GM19240 (cell line): ENCODE data around the gene PRXL2C.
A peak's percentile ranks its signal among the peaks of the same experiment; 100 is the strongest.
"Not testable (repeated sequence)": the region's sequence is repeated elsewhere in the genome, so short reads cannot be mapped to it uniquely, and the experiment has no call there.

Source experiments
- DNase-seq: peaks from one replicate; pipeline ENCODE4 v3.0.0; 2011; ENCODE audit warnings: low spot score; ENCODE audit not compliant: insufficient read length

The PRXL2C gene, protein sequence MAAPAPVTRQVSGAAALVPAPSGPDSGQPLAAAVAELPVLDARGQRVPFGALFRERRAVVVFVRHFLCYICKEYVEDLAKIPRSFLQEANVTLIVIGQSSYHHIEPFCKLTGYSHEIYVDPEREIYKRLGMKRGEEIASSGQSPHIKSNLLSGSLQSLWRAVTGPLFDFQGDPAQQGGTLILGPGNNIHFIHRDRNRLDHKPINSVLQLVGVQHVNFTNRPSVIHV

DNA sequence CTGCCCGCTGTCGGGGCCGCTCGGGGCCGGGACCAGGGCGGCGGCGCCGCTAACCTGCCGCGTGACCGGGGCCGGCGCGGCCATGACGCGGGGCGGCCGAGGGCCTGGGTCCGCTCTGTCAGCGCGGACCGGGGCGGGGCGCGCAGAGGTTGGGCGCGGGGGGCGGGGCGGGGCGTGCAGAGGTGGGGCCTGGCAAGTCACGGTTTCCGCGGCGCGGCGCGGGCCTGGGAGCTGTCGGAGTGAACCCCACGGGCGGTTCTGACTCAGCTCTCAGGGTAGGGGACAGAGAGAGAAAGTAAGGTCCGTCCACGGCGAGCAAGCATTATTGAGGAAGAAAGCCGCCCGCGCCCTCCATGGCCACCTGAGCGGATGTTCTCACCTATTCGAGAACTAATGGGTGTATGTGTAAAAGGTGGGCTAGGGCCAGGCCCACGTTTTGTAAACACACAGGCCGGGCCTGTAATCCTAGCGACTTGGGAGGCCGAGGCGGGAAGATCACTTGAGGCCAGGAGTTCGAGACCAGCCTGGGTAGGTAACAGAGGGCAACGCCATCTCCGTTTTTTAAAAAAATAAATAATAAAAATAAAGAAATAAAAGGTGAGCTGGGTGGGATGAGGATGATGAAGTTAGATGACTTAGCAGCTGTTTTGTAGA is at the start of gene PRXL2C:
Gene PRXL2C (minus strand): TSS at position 120 of the 654 bp plus-strand sequence. CDS start 36 bp downstream, at position 84.
- peak; percentile 7 for DNase-seq

DNA sequence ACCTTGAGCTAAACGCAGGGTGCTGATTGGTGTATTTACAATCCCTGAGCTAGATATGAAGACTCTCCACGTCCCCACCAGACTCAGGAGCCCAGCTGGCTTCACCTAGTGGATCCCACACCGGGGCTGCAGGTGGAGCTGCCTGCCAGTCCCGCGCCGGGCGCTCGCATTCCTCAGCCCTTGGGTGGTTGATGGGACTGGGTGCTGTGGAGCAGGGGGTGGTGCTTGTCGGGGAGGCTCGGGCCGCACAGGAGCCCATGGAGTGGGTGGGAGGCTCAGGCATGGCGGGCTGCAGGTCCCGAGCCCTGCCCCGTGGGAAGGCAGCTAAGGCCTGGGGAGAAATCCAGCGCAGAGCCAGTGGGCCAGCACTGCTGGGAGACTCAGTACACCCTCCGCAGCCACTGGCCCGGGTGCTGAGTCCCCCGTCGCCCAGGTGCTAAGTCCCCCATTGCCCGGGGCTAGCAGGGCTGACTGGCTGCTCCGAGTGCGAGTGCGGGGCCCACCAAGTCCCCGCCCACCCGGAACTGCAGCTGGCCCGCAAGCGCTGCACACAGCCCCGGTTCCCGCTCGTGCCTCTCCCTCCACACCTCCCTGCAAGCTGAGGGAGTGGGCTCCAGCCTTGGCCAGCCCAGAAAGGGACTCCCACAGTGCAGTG is 45.7 kb upstream of the PRXL2C start:
- DNase-seq, result not testable (repeated sequence)

DNA sequence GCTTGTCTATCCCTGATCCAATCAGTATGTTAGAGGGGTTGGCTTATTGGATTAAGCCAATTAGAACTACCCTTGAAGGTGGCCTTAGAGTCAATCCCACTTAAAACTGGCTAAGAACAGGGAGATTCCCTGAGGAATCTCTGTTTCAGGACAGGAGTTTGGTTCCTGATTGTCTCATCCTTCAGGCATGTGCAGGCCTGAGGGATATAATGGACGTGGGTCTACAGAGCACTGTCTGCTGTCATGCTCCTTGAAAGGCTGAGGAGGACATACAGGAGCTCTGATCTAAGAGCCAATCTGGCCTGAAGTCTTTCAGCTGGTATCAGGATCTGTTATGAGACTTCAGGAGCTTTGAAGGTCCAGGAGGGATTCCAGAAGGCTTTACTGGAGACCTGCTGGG is 36.2 kb upstream of the PRXL2C start:
- DNase-seq, result no peak

DNA sequence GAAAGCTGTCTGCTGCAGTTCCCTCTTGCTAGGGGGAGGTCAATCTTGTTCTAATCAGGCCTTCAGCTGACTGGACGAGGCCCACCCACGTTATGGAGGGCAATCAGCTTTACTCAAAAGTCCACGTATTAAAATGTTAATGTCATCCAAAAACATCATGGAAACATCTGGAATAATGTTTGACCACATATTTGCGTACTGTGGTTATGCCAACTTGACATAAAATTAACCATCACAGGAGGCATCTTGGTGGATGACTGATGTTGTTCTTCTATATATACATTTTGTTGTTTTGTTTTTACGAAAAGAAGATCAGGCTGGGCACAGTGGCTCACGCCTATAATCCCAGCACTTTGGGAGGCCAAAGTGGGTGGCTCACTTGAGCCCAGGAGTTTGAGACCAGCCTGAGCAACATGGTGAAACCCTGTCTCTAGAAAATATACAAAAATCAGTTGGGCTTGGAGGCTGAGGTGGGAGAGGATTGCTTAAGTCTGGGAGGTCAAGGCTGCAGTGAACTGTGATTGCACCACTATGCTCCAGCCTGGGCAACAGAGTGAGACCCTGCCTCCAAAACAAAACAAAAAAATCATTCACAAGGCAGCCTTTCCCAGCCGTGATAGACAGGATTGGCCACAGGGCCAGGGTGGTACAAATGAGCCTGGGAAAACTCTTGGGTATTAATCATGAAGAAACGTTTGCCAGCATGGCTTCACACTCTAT is 33.8 kb upstream of the PRXL2C start:
- no peak for DNase-seq

DNA sequence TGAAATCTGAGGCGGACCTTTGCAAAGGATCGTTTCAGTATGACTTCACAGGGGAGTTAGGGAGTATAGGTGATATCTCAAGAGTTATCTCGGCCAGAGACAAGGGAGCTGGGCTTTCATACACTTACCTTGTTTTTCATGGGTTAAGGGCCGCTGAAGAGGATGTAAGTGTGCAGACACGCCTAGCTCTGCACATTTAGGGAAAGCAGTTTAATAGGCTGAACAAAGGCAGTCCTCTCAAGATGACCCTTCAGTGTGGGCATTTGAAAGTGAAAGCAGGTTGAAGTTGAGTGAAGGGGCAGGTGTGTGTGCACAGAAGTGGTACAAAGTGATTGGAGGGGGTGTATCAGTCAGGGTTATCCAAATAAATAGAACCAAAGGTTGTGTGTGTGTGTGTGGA is 33.1 kb upstream of the PRXL2C start:
- DNase-seq, result no peak

DNA sequence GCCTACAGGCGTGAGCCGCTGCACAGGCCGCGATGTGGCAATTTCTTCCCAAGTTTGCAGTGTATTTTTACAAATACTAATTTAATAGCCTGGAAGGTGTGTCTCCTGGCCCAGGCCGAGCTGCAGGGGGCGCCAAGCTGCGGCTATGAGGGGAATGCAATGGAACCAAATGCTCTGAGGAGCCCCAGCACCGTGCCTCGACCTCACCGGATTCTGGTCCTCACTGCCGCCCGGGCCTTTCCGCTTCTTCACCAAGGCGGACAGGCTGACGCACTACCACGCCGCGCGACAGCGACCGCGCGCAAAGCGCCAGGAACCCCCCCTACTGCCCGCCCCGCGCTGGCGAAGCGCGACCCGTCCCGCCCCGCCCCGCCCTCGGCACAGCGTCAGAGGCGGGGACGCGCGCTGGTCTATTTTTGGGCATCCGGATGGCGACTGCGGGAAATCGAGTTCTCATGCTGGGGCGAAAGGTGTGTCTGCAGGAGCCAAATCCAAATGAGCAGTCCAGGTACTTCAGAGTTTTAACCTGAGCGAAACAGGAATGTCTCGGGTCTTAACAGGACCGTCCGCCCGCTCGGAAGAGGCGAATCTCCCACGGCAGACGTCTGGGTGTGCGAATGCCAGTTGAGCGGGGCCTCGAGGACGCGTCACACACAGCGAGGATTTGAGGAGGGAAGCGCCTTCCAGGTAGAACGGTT is 31.7 kb upstream of the PRXL2C start:
- DNase-seq, result peak; percentile 3

DNA sequence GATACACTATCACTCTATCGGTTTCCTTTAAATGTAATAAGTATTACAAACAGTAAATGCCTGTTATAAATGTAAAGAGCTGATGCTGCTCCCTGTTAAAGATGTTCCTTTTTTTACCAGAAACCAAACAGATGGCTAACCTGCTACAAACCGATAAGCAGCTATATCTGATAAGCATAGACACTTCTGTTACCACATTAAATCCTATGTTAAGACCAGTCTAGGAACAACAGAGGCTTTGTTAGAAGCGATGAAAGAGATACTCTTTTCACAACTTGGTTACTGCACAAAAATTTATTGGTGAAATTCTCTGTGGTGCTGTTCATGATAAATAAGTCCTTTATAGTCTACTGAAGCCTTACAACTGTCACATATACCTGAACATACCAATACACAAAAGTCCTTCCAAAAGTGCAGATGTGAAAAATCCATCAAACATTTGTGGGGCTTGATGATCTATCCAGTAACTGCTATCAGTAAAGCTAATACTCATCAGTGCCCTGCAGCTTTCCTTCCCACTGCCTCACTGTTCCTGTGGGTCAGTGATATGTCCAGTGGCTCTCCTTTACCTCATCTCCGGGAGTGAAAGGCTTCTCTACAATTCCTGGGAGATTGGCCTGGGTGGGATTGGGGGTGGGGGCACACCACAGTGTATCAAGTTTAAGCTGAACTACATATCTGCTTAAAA is 25.8 kb upstream of the PRXL2C start:
- no peak for DNase-seq

DNA sequence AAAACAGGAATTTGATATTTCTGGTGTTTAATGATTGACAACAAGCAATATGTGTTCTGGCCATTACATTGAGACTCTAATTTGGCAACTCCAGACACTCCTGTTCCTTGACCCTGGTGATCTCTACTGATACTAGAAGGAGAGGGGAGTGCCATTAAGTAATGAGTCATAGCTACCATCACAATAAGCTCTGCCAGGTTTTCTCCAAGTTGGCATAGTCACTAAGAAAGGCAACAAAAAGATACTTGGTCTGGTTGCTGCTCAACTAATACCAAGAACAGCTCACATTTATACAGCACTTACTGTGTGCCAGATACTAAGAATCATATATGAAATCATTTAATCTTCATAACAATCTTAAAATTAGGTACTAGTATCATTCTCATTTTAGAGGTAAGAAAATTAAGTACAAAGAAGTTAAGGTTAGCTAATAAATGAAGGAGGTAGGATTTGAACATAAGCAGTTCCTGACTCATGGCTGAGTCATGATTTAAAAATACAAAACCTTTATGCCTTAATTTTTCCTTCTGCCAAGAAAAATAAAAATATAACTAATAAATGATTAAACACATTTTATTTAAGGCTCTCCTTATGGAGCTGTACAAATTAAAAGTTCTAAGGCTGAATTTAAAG is 19.9 kb upstream of the PRXL2C start:
- no peak for DNase-seq

DNA sequence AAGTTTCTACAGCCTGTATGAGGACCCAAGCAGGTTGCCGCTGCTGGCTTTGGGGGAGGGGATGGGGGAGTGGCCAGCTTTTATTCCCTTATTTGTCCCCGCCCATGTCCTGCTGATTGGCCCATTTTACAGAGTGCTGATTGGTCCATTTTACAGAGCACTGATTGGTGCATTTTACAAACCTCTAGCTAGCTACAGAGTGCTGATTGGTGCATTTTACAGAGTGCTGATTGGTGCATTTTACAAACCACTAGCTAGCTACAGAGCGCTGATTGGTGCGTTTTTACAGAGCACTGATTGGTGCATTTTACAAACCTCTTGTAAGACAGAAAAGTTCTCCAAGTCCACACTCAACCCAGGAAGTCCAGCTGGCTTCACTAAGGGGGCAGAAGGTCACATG is 18.7 kb upstream of the PRXL2C start:
- not testable (repeated sequence) for DNase-seq

DNA sequence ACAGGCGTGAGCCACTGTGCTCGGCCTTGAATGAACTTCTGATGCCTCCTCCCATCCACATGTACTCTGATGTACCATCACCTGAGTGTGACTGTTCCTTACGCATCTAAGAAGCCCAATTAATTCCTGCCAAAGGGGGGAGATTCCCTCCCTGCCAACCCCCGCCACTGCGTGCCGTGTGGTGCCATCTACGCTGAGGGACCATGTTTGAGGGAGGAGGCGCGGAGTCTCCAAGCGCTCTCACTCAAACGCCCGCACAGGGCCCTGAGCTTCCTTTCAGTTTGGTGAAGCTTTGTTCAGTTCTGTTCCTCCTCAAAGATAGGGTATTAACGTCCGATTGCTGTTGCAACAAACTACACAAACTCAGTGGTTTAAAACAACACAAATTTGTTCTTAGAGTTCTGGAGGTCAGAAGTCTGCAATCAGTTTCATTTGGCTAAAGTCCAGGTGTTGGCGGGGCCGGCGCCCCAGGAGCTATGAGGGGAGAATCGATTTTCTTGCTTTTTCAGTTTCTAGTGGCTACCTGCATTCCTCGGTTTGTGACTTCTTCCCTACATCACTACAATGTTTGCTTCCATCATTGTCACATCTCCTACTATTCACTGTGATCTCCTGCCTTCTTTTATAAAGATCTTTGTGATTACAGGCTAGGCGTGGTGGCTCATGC is 13.9 kb upstream of the PRXL2C start:
- no peak for DNase-seq

DNA sequence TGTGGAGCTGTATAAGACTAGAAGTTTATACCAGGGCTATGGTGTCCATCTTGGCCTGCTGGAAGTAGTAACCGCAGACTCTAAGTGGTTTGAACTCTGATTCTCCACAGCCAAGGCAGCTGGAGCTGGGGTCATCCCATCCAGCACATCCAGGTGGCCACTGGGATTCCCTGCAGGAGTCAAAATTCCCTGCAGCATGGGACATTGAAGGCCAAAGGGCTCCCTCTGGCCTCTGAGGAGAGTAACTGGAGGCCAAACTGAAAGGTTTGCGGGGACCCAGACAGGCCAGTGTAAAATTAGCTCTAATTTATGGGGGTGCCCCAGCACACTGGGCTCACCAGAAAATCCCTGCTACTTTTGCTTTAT is 12.2 kb upstream of the PRXL2C start:
- no peak for DNase-seq

DNA sequence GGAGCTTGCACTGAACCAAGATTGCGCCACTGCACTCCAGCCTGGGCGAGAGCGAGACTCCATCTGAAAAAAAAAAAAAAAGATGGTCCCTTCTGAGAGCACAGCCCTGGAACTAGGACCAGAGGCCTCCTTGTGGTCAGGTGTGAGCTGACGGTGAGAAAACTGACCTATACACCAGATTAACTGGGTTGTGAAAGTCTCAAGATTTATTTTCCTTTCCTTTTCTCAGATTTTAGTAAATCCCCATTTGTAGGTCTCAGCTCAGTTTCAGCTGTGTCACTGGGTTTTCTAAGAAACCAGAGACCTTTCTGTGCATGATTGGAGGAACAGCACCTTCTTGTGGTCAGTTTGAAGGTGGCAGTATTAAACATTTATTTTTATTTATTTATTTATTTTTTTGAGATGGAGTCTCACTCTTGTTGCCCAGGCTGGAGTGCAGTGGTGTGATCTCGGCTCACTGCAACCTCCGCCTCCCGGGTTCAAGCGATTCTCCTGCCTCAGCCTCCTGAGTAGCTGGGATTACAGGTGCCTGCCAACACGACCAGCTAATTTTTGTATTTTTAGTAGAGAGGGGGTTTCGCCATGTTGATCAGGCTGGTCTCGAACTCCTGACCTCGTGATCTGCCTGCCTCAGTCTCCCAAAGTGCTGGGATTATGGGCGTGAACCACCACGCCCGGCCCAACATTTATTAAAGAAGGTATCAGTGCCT is 11.7 kb upstream of the PRXL2C start:
- DNase-seq, result peak; percentile 34

DNA sequence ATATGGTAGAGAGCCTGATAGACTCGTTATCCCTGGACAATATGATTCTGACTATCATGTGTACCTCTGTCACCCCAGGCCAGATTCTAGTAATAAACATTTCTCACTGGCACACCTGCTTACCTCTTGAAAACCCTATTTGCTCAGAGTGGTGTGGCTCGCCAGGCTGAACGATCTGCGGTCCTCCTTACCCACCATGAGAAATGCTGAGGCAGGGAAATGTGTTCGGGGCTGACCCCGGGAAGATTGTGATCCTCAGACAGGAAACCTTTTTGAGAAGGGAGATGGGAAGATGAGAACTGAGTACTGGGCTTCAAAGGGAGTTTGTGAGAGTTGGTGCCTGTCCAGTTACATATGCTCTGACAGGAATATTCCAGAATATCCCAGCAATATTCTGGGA is 10.7 kb upstream of the PRXL2C start:
- DNase-seq, result no peak

DNA sequence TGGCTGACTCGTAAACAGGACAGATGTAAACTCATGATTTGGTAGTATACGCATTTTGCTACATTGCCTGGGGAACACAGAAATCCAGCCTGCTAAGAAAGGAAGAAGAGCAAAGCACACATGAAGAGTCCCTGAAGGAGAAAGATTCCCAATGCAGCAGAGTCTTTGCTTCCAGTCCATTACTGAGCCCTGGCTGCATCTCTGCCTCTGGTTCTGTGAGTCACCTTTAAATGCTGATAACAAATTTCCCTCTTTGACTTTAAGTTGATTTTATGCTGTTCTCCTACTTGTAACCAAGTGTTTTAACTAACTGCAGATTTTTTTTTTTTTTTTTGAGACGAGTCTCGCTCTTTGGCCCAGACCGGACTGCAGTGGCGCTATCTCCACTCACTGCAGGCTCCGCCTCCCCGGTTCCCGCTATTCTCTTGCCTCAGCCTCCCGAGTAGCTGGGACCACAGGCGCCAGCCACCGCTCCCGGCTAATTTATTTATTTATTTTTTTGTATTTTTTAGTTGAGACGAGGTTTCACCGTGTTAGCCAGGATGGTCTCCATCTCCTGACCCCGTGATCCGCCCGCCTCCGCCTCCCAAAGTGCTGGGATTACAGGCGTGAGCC is 8.5 kb upstream of the PRXL2C start:
- DNase-seq, result no peak

DNA sequence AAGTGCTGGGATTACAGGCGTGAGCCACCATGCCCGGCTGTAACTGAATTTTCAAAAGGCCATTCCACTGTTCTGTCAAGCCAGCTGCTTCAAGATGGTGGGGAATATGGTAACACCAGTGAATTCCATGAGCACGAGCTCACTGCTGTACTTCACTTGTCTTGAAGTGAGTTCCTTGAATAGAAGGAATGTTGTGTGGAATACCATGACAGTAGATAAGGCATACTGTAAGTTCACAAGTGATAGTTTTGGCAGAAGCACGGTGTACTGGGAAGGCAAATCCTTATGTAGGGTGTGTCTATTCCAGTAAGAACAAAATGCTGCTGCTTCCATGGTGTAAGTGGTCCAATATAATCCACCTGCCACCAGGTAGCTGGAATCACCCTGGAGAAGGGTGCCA is 6.6 kb upstream of the PRXL2C start:
- DNase-seq, result no peak

DNA sequence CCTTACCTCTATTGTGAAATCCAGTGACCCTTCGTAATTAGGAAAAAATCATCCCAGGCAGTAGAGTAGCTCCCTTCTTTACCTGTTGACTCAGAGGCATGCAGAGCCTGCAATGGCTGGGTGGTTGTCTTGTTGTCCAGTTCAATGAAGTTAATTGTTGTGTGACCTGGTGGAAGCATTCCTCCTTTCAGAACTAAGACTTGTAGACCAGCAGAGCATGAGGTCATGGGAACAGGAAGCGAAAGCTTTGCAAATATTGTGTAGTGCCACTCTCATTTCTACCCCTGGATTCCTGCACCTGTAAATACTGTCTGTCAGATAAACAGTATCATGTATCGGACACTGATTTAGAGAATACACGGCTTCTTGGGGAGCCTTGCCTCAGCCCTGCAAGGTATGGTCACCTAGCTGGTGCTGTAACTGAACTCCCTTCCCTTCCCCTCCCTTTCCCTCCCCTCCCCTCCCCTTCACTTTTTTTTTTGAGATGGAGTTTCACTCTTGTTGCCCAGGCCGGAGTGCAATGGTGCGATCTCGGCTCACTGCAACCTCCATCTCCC is 5.7 kb upstream of the PRXL2C start:
- DNase-seq, result no peak

DNA sequence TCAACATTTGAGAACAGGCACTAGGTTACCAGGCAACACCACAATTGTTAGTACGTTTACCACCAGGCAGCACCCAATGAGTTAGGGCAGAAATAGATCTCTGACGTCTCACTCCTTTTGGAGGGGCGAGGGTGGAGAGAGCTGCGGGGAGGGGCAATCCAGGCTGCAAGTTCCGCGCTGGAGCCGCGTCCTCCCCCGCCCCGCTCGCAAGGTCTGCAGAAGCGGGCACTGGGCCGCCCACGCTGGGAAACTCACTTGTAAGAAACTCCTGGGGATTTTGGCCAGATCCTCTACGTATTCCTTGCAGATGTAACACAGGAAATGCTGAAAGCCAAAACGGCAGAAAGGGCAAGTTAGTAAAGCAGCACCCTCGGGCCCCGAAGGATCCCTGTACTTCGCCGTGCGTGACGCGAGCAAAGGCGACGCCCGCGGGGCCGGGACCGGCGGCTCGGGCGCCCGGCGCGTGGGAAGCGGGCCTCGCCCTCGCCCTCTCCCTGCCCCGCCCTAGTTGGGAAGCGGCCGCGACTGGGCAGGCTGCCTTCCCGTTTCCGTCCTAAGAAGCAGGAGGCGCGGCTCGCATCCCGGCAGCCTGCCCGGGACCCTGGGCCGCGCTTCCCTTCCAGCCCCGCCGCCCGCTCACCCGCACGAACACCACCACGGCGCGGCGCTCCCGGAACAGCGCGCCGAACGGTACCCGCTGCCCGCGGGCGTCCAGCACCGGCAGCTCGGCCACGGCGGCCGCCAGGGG is 493 bp downstream of the PRXL2C start:
- peak; percentile 15 for DNase-seq

DNA sequence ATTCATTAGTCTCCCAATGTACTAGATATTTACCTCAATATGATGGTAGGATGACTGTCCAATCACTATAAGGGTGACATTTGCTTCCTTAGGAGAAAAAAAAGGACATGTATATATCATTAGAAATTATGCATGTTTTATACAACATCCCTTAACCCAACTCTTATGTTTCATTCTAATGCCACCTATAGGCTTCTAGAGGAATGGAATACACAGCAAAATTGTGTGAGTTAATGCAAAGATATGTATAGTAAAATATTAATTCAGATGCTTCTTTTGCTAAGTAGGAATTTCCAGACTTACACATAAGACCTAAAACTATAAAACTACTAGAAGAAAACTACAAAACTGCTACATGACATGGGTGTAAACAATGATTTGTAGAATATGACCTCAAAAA is 3.5 kb downstream of the PRXL2C start:
- no peak for DNase-seq
